Stomach smooth muscle (tissue), 2 donors: ENCODE results near the gene OR13C5.
"Not testable (repeated sequence)": the region's sequence is repeated elsewhere in the genome, so short reads cannot be mapped to it uniquely, and the experiment has no call there.

Experiments used
- H3K27ac ChIP-seq: one replicate; pipeline ENCODE4 v1.7.0; 2013; ENCODE audit warnings: mild to moderate bottlenecking, low read length, inconsistent platforms
- H3K27me3 ChIP-seq, 2 donors: one replicate each; pipeline ENCODE4 v1.7.0; 2013; ENCODE audit warnings: low read length in 2 of 2; ENCODE audit not compliant: insufficient read depth in 2 of 2, control insufficient read depth in 1 of 2
- H3K36me3 ChIP-seq, 2 donors: one replicate each; pipeline ENCODE4 v1.7.0; 2013; ENCODE audit warnings: low read length in 2 of 2; ENCODE audit not compliant: control insufficient read depth in 2 of 2, insufficient read depth in 2 of 2
- H3K4me1 ChIP-seq: one replicate; pipeline ENCODE4 v1.7.0; 2013; ENCODE audit warnings: low read length; ENCODE audit not compliant: control insufficient read depth, insufficient read depth
- H3K4me3 ChIP-seq, 2 donors: one replicate each; pipeline ENCODE4 v1.7.0; 2013; ENCODE audit warnings: low read length in 2 of 2
- H3K9ac ChIP-seq, 2 donors: one replicate each; pipeline ENCODE4 v1.7.0; 2013; ENCODE audit warnings: low read length in 2 of 2, mild to moderate bottlenecking in 1 of 2
- H3K9me3 ChIP-seq, 2 donors: one replicate each; pipeline ENCODE4 v1.7.0; 2013; ENCODE audit warnings: low read length in 2 of 2; ENCODE audit not compliant: control insufficient read depth in 2 of 2
- donor health status: healthy.
- donor health status: Pancreatic carcinoma.

OR13C5 gene

GRCh38 chr9:104599313-104599712 lies at the start of gene OR13C5:
Gene OR13C5, minus strand, starts transcription at chr9:104599413. Its CDS starts 0 bp downstream, at chr9:104599413.
- not testable (repeated sequence) for H3K9me3 ChIP-seq, H3K27me3 ChIP-seq, H3K27ac ChIP-seq

DNA sequence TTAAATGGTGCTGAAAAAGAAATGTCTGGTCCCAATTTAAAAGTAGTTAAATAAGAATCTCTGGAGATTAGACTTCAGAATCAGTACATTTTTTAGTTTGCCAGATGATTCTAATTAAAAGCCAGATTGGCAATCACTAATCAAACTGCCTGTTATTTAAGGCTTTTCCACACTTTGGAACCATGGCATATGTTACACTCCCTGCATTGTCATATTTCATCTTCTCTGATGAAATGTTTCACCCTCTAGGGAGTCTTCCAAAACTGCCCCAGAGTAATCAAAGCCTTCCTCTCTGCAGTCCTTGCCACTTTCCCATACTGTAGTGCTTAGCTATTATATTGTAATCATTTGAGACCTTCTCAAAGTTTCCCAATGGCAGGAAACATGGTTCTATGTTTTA lies 36.2 kb upstream of the OR13C5 start:
- H3K9ac ChIP-seq, result no peak overlapping the region
- no peaks in the 10 kb centered on the region for H3K4me1 ChIP-seq
- no peaks in the 10 kb centered on the region for H3K36me3 ChIP-seq
- H3K9me3 ChIP-seq, result peaks cover 5 to 12% of the 10 kb centered on the region in 2 donors
- H3K4me3 ChIP-seq, result no peak overlapping the region
- H3K27ac ChIP-seq, result no peak overlapping the region
- H3K27me3 ChIP-seq, result no peaks in the 10 kb centered on the region

More at GRCh38 chr9:104599313-104599712, at the start of gene OR13C5:
- not testable (repeated sequence) for H3K4me3 ChIP-seq, H3K36me3 ChIP-seq, H3K4me1 ChIP-seq, H3K9ac ChIP-seq

- Histone ChIP-seq H3K9ac (no peak overlapping the region), H3K9me3 (peaks cover 5 to 12% of the 10 kb centered on the region in 2 donors), H3K27ac (no peak overlapping the region), H3K4me1 (no peaks in the 10 kb centered on the region), H3K36me3 (no peaks in the 10 kb centered on the region), H3K4me3 (no peak overlapping the region), H3K27me3 (no peaks in the 10 kb centered on the region)
These were observed 34.8 kb upstream of the OR13C5 start for GRCh38 chr9:104633976-104634520.

DNA sequence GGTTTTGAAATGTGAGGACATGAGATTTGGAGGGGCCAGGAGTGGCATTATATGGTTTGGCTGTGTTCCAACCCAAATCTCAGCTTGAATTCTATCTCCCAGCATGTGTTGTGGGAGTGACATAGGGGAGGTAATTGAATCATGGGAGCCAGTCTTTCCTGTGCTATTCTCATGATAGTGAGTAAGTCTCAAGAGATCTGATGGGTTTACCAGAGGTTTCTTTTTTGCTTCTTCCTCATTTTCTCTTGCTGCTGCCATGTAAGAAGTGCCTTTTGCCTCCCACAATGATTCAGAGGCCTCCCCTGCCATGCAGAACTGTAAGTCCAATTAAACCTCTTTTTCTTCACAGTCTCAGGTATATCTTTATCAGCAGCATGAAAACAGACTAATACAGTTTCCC lies 26.8 kb upstream of the OR13C5 start:
- H3K4me1 ChIP-seq, H3K36me3 ChIP-seq, H3K9ac ChIP-seq, H3K27me3 ChIP-seq, H3K27ac ChIP-seq, H3K9me3 ChIP-seq, H3K4me3 ChIP-seq: not testable (repeated sequence)

DNA sequence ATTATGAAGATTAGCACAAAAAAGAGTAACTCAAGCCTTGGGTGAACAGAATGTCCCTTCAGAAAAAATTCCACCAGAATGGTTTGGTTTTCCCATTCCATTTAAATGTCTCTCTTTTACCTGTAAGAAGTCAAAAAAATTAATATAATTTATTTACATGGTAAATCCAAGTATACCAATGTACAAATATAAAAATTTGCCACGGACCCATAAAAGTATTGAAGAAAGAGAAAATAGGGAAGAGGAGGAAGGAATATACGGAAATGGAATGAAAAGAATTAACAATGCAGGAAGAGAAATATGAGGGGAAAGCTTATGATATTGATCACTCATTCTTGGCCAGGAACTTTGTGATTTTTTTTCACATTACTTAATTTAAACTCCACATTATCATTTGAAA lies 18.9 kb upstream of the OR13C5 start, which contains the start of gene OR13C9:
TSS of gene OR13C9 (minus strand) at position 101 of the 400 bp plus-strand sequence. CDS start at position 101, 0 bp downstream.
- Histone ChIP-seq H3K9me3 (no peaks in the 10 kb centered on the region), H3K27me3 (no peaks in the 10 kb centered on the region), H3K36me3 (no peaks in the 10 kb centered on the region), H3K27ac (no peak within 1 kb of the TSS), H3K4me3 (no peak within 1 kb of the TSS), H3K4me1 (no peaks in the 10 kb centered on the region), H3K9ac (no peak within 1 kb of the TSS)

DNA sequence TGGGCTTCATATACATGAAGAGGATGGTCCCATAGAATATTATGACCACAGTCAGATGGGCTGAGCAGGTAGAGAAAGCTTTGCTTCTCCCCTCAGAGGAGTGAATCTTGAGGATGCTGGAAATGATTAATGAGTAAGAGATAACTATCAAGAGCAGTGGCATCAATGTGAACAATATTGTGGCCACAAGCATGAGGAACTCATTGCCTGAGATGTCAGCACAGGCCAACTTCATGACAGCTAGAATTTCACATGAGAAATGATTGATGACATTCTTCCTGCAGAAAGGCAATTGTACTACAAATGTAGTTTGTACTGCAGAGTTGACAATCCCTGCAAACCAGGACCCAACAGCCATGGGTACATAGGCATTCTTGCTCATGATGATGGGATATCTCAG lies 18.2 kb upstream of the OR13C5 start:
- no peaks in the 10 kb centered on the region for H3K9me3 ChIP-seq
- H3K27me3 ChIP-seq, result no peaks in the 10 kb centered on the region
- no peak overlapping the region for H3K4me3 ChIP-seq
- H3K36me3 ChIP-seq, result no peaks in the 10 kb centered on the region
- no peak overlapping the region for H3K9ac ChIP-seq
- H3K4me1 ChIP-seq, result no peaks in the 10 kb centered on the region
- H3K27ac ChIP-seq, result no peak overlapping the region

DNA sequence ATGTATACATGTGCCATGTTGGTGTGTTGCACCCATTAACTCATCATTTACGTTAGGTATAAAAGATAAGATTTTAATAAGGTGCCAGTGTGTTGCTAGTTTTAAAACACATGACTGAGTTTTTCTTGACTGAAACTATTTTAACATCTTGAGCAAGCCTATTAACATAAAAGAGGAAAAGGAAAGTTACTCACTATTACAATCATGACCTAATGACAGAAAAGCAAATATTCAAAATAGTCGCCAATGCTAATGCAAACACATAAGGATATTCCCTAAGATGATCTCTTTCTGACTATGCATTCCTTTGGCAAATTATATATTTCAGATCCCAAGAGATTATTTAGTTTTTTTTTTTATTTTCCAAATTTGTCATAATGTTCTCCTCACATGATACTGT lies 12.0 kb upstream of the OR13C5 start:
- H3K4me1 ChIP-seq, result no peaks in the 10 kb centered on the region
- no peak overlapping the region for H3K27ac ChIP-seq
- no peak overlapping the region for H3K9ac ChIP-seq
- H3K9me3 ChIP-seq, result no peaks in the 10 kb centered on the region
- no peaks in the 10 kb centered on the region for H3K27me3 ChIP-seq
- H3K36me3 ChIP-seq, result no peaks in the 10 kb centered on the region
- H3K4me3 ChIP-seq, result no peak overlapping the region

- Histone ChIP-seq H3K27me3 (no peaks in the 10 kb centered on the region), H3K9ac (no peak overlapping the region), H3K4me3 (no peak overlapping the region)
These were observed 9.1 kb upstream of the OR13C5 start for GRCh38 chr9:104608336-104608735.

GRCh38 chr9:104606152-104606551 lies 6.9 kb upstream of the OR13C5 start:
- Histone ChIP-seq H3K4me3 (no peak overlapping the region), H3K27me3 (no peaks in the 10 kb centered on the region), H3K9me3 (no peaks in the 10 kb centered on the region), H3K27ac (no peak overlapping the region), H3K4me1 (no peaks in the 10 kb centered on the region), H3K9ac (no peak overlapping the region), H3K36me3 (no peaks in the 10 kb centered on the region)

More at GRCh38 chr9:104608336-104608735, 9.1 kb upstream of the OR13C5 start:
- Histone ChIP-seq H3K4me1 (no peaks in the 10 kb centered on the region), H3K27ac (no peak overlapping the region), H3K36me3 (no peaks in the 10 kb centered on the region), H3K9me3 (no peaks in the 10 kb centered on the region)

- not testable (repeated sequence) for H3K9ac ChIP-seq, H3K27ac ChIP-seq, H3K36me3 ChIP-seq, H3K4me3 ChIP-seq, H3K9me3 ChIP-seq, H3K27me3 ChIP-seq, H3K4me1 ChIP-seq
These were observed 6.3 kb upstream of the OR13C5 start, which contains the start of gene OR13C2 for GRCh38 chr9:104605527-104605926. Gene OR13C2, minus strand, starts transcription at chr9:104605627. Its CDS starts 0 bp downstream, at chr9:104605627.

DNA sequence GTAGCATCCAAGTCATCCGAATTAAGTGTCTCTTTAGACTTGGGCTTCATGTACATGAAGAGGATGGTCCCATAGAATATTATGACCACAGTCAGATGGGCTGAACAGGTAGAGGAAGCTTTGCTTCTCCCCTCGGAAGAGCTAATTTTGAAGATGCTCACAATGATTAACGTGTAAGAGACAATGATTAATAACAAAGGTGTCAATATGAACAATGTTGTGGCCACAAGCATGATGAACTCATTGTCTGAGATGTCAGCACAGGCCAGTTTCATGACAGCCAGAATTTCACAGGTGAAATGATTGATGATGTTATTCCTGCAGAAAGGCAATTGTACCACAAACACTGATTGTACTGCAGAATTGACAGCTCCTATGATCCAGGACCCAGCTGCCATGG lies 5.6 kb upstream of the OR13C5 start:
- Histone ChIP-seq H3K9ac (no peak overlapping the region), H3K4me3 (no peak overlapping the region), H3K4me1 (no peaks in the 10 kb centered on the region), H3K36me3 (no peaks in the 10 kb centered on the region), H3K27ac (no peak overlapping the region), H3K27me3 (no peaks in the 10 kb centered on the region), H3K9me3 (no peaks in the 10 kb centered on the region)
